H9 (cell line): Measurements from ENCODE around the gene MICAL3. TPM values are rescaled to one million over a fixed set of nuclear protein-coding genes. Genes with fewer than 3 reads are reported as not detected.

ENCODE experiments used
- DNase-seq: peaks from one replicate; pipeline ENCODE4 v3.0.0-alpha.2; 2017
- H2AFZ ChIP-seq: one replicate; pipeline ENCODE4 v1.6.1; 2013; ENCODE audit warnings: mild to moderate bottlenecking, low read length, control low read depth, moderate library complexity
- H2AK5ac ChIP-seq: 2 replicates; pipeline ENCODE4 v1.6.1; 2013; ENCODE audit warnings: low read length, control low read depth, mixed read lengths; ENCODE audit not compliant: insufficient read length
- H2BK120ac ChIP-seq: one replicate; pipeline ENCODE4 v1.6.1; 2013; ENCODE audit warnings: low read depth, mild to moderate bottlenecking, low read length, control low read depth, inconsistent platforms; ENCODE audit not compliant: poor library complexity, severe bottlenecking
- H2BK12ac ChIP-seq: 2 replicates; pipeline ENCODE4 v1.6.1; 2013; ENCODE audit warnings: low read length, control low read depth, mixed read lengths, low read depth; ENCODE audit not compliant: insufficient read length
- H2BK15ac ChIP-seq: 2 replicates; pipeline ENCODE4 v1.6.1; 2013; ENCODE audit warnings: low read depth, low read length, control low read depth
- H2BK20ac ChIP-seq: one replicate; pipeline ENCODE4 v1.6.1; 2013; ENCODE audit warnings: low read depth, mild to moderate bottlenecking, low read length, control low read depth, inconsistent platforms; ENCODE audit not compliant: poor library complexity, severe bottlenecking
- H2BK5ac ChIP-seq: 2 replicates; pipeline ENCODE4 v1.6.1; 2013; ENCODE audit warnings: low read length, control low read depth, mixed read lengths; ENCODE audit not compliant: insufficient read length
- H3K14ac ChIP-seq: 2 replicates; pipeline ENCODE4 v1.6.1; 2013; ENCODE audit warnings: low read length, control low read depth; ENCODE audit not compliant: insufficient read depth
- H3K18ac ChIP-seq: 2 replicates; pipeline ENCODE4 v1.6.1; 2013; ENCODE audit warnings: low read depth, mild to moderate bottlenecking, mixed read lengths, low read length, control low read depth; ENCODE audit not compliant: insufficient read length
- H3K23ac ChIP-seq: 2 replicates; pipeline ENCODE4 v1.6.1; 2013; ENCODE audit warnings: low read length, control low read depth, mixed read lengths, low read depth; ENCODE audit not compliant: insufficient read length
- H3K23me2 ChIP-seq: 2 replicates; pipeline ENCODE4 v1.6.1; 2013; ENCODE audit warnings: low read depth, mild to moderate bottlenecking, mixed read lengths, low read length, control low read depth; ENCODE audit not compliant: insufficient read length, poor library complexity, severe bottlenecking
- H3K27ac ChIP-seq: 2 replicates; pipeline ENCODE4 v1.5.1; 2013; ENCODE audit warnings: low read length, control low read depth, mixed read lengths, low read depth; ENCODE audit not compliant: insufficient read length
- H3K27me3 ChIP-seq: 2 replicates; pipeline ENCODE4 v1.6.1; 2013; ENCODE audit warnings: low read length, control low read depth, inconsistent platforms; ENCODE audit not compliant: insufficient read depth
- H3K4ac ChIP-seq: 2 replicates; pipeline ENCODE4 v1.6.1; 2013; ENCODE audit warnings: low read depth, mild to moderate bottlenecking, control low read depth, inconsistent platforms, low read length, moderate library complexity
- H3K4me1 ChIP-seq: 2 replicates; pipeline ENCODE4 v1.6.1; 2013; ENCODE audit warnings: low read length, control low read depth, inconsistent platforms; ENCODE audit not compliant: insufficient read depth
- H3K4me2 ChIP-seq: 2 replicates; pipeline ENCODE4 v1.6.1; 2013; ENCODE audit warnings: low read length, control low read depth, mixed read lengths; ENCODE audit not compliant: insufficient read length, insufficient read depth
- H3K56ac ChIP-seq: 2 replicates; pipeline ENCODE4 v1.6.1; 2013; ENCODE audit warnings: low read depth, mild to moderate bottlenecking, mixed read lengths, low read length, control low read depth; ENCODE audit not compliant: insufficient read length
- H3K79me1 ChIP-seq: 2 replicates; pipeline ENCODE4 v1.6.1; 2013; ENCODE audit warnings: low read depth, mild to moderate bottlenecking, moderate library complexity, low read length, control low read depth, inconsistent platforms; ENCODE audit not compliant: insufficient read depth, poor library complexity, severe bottlenecking
- H3K79me2 ChIP-seq: 2 replicates; pipeline ENCODE4 v1.6.1; 2013; ENCODE audit warnings: low read length, control low read depth, inconsistent platforms; ENCODE audit not compliant: insufficient read depth
- H3K9ac ChIP-seq: 2 replicates; pipeline ENCODE4 v1.6.1; 2013; ENCODE audit warnings: low read length, control low read depth, mixed read lengths; ENCODE audit not compliant: insufficient read length; ENCODE audit errors: extremely low read depth
- H3K9me3 ChIP-seq: one replicate; pipeline ENCODE4 v1.6.1; 2013; ENCODE audit warnings: low read depth, low read length, inconsistent platforms; ENCODE audit not compliant: control insufficient read depth
- H3T11ph ChIP-seq: one replicate; pipeline ENCODE4 v1.6.1; 2013; ENCODE audit warnings: mild to moderate bottlenecking, low read length, control low read depth, inconsistent platforms
- H4K20me1 ChIP-seq: one replicate; pipeline ENCODE4 v1.6.1; 2013; ENCODE audit not compliant: control insufficient read depth, insufficient read length, insufficient read depth
- H4K5ac ChIP-seq: 2 replicates; pipeline ENCODE4 v1.6.1; 2013; ENCODE audit warnings: low read depth, mild to moderate bottlenecking, mixed read lengths, low read length, control low read depth; ENCODE audit not compliant: insufficient read length
- H4K8ac ChIP-seq: replicated peaks from 2 replicates; pipeline ENCODE4 v1.6.1; 2013; ENCODE audit warnings: low read length, control low read depth, mixed read lengths, low read depth; ENCODE audit not compliant: insufficient read length
- H4K91ac ChIP-seq: 2 replicates; pipeline ENCODE4 v1.6.1; 2013; ENCODE audit warnings: low read depth, mild to moderate bottlenecking, moderate library complexity, mixed read lengths, low read length, control low read depth; ENCODE audit not compliant: insufficient read length
- H3K27ac Mint-ChIP-seq, 3 experiments: 2 replicates in 2 of 3; 3 replicates in 1 of 3; pipeline ENCODE4 v1.8.0; 2020 to 2021; ENCODE audit warnings: mixed read lengths in 3 of 3, mild to moderate bottlenecking in 1 of 3, moderate library complexity in 1 of 3
- H3K27me3 Mint-ChIP-seq: 2 replicates; pipeline ENCODE4 v1.8.0; 2021; ENCODE audit warnings: low read depth, mild to moderate bottlenecking, moderate library complexity, mixed read lengths
- H3K36me3 Mint-ChIP-seq, 3 experiments: 2 replicates in 2 of 3; 3 replicates in 1 of 3; pipeline ENCODE4 v1.8.0; 2020 to 2021; ENCODE audit warnings: low read depth in 3 of 3, mixed read lengths in 3 of 3; ENCODE audit not compliant: insufficient read depth in 1 of 3
- H3K4me1 Mint-ChIP-seq, 2 experiments: 2 replicates each; pipeline ENCODE4 v1.8.0; 2020; ENCODE audit warnings: mixed read lengths in 2 of 2
- H3K4me3 Mint-ChIP-seq, 2 experiments: 2 replicates in 1 of 2; 3 replicates in 1 of 2; pipeline ENCODE4 v1.8.0; 2020 to 2021; ENCODE audit warnings: mild to moderate bottlenecking in 2 of 2, mixed read lengths in 2 of 2, moderate library complexity in 1 of 2
- H3K9me3 Mint-ChIP-seq, 2 experiments: 2 replicates in 1 of 2; 3 replicates in 1 of 2; pipeline ENCODE4 v1.8.0; 2020; ENCODE audit warnings: mild to moderate bottlenecking in 2 of 2, mixed read lengths in 2 of 2, moderate library complexity in 1 of 2
- WGBS: extraction: QIAGEN DNeasy Blood & Tissue Kit; methylation state at CpG from one replicate; pipeline ENCODE4 v1.1.7; 2013; ENCODE audit warnings: missing lambda C conversion rate, low lambda C conversion rate, mixed read lengths; ENCODE audit not compliant: insufficient read length; ENCODE audit errors: extremely low coverage; 5-methylcytosine and 5-hydroxymethylcytosine counted together
- total RNA-seq: library from RNA; stranded (reverse); gene quantifications from 2 replicates; pipeline ENCODE4 v1.2.1, GENCODE V29; 2021
- TF ChIP-seq, protein P1 (sequence below): fragments of 200-600 bp; sonication (generic); conservative IDR thresholded peaks from 3 replicates; pipeline ENCODE4 v1.8.0; 2021; ENCODE audit warnings: antibody characterized with exemption, mild to moderate bottlenecking

The MICAL3 gene
- total RNA-seq, 1 experiment from 2014 or later = 50.2 TPM

- Histone ChIP-seq H4K5ac (no peak overlapping the region), H2AFZ (no peak overlapping the region), H3K14ac (no peak overlapping the region), H3K4me2 (no peak overlapping the region), H3K23ac (no peak overlapping the region), H3K9me3 (no peaks in the 10 kb centered on the region), H3K27me3 (no peaks in the 10 kb centered on the region), H3K79me2 (no peaks in the 10 kb centered on the region), H3K23me2 (no peaks in the 10 kb centered on the region), H2BK12ac (no peak overlapping the region), H4K20me1 (no peaks in the 10 kb centered on the region), H3K79me1 (no peaks in the 10 kb centered on the region), H3K4ac (no peak overlapping the region), H3K4me1 (no peaks in the 10 kb centered on the region), H2BK5ac (no peak overlapping the region), H2BK20ac (no peak overlapping the region), H3T11ph (no peak overlapping the region), H3K18ac (no peak overlapping the region), H4K91ac (no peak overlapping the region), H3K27ac (no peak overlapping the region), H3K9ac (no peak overlapping the region), H3K56ac (no peak overlapping the region), H4K8ac (no peak overlapping the region), H2BK15ac (no peak overlapping the region), H2BK120ac (no peak overlapping the region), H2AK5ac (no peak overlapping the region)
- WGBS = no CpG with 5 or more reads among the region's 14 CpGs
- Mint-ChIP-seq H3K27ac (no peak overlapping the region), H3K36me3 (peaks cover 4 to 13% (median 12%) of the 10 kb centered on the region in 3 experiments; a peak in 4 of 7 replicates), H3K9me3 (no peaks in the 10 kb centered on the region), H3K27me3 (no peaks in the 10 kb centered on the region), H3K4me3 (no peak overlapping the region), H3K4me1 (peaks cover 0 to 3% of the 10 kb centered on the region in 2 experiments; a peak in 2 of 4 replicates)
- TF ChIP-seq, protein P1, sequence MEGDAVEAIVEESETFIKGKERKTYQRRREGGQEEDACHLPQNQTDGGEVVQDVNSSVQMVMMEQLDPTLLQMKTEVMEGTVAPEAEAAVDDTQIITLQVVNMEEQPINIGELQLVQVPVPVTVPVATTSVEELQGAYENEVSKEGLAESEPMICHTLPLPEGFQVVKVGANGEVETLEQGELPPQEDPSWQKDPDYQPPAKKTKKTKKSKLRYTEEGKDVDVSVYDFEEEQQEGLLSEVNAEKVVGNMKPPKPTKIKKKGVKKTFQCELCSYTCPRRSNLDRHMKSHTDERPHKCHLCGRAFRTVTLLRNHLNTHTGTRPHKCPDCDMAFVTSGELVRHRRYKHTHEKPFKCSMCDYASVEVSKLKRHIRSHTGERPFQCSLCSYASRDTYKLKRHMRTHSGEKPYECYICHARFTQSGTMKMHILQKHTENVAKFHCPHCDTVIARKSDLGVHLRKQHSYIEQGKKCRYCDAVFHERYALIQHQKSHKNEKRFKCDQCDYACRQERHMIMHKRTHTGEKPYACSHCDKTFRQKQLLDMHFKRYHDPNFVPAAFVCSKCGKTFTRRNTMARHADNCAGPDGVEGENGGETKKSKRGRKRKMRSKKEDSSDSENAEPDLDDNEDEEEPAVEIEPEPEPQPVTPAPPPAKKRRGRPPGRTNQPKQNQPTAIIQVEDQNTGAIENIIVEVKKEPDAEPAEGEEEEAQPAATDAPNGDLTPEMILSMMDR = no peak
- DNase-seq = no peak
Measured at GRCh38 chr22:17816649-17817048, 207.7 kb downstream of the MICAL3 start.
